H1 (cell line): ENCODE results near the gene LILRB3. TPM values are rescaled to one million over a fixed set of nuclear protein-coding genes. Genes with fewer than 3 reads are reported as not detected.

Source experiments
- CTCF ChIA-PET: fragments of 300-600 bp; sonication (Branson Sonifier 250); formaldehyde crosslinking; loops from one replicate; lab custom pipeline; 2021; ENCODE audit not compliant: partially characterized antibody; lab: Charles Lee
- POLR2A ChIA-PET: fragments of 300-600 bp; sonication (Branson Sonifier 250); formaldehyde crosslinking; loops from one replicate; lab custom pipeline; 2021; ENCODE audit warnings: inconsistent platforms; ENCODE audit not compliant: partially characterized antibody; lab: Charles Lee
- DNase-seq, 2 experiments: peaks; one replicate each; pipeline versions ENCODE4 v3.0.0 to v3.0.0-alpha.2; 2010 to 2022; ENCODE audit warnings: low spot score in 2 of 2, low read depth in 1 of 2, mixed read lengths in 1 of 2
- FAIRE-seq: peaks from 2 replicates; lab custom pipeline; 2011; peaks lifted over from hg19 to GRCh38; lab: Jason Lieb, UNC
- H2AFZ ChIP-seq: 2 replicates; pipeline ENCODE4 v1.8.1; 2012; ENCODE audit warnings: low read length, inconsistent platforms
- H2AK5ac ChIP-seq: 2 replicates; pipeline ENCODE4 v1.6.1; 2013; ENCODE audit warnings: low read depth, low read length
- H2BK120ac ChIP-seq: replicated peaks from 2 replicates; pipeline ENCODE3; 2013; ENCODE audit warnings: low read depth, low read length, inconsistent platforms
- H2BK12ac ChIP-seq: 2 replicates; pipeline ENCODE4 v1.6.1; 2013; ENCODE audit warnings: low read depth, low read length
- H2BK15ac ChIP-seq: 2 replicates; pipeline ENCODE4 v1.6.1; 2013; ENCODE audit warnings: low read length
- H2BK20ac ChIP-seq: 2 replicates; pipeline ENCODE4 v1.6.1; 2013; ENCODE audit warnings: low read length
- H2BK5ac ChIP-seq: 2 replicates; pipeline ENCODE4 v1.6.1; 2013; ENCODE audit warnings: low read depth, low read length
- H3K14ac ChIP-seq: 2 replicates; pipeline ENCODE4 v1.6.1; 2013; ENCODE audit warnings: inconsistent platforms; ENCODE audit not compliant: insufficient read length
- H3K18ac ChIP-seq: 2 replicates; pipeline ENCODE4 v1.6.1; 2013; ENCODE audit warnings: low read length; ENCODE audit errors: extremely low read depth
- H3K23ac ChIP-seq: 2 replicates; pipeline ENCODE4 v1.6.1; 2013; ENCODE audit warnings: inconsistent platforms; ENCODE audit not compliant: insufficient read length
- H3K23me2 ChIP-seq: 2 replicates; pipeline ENCODE4 v1.6.1; 2013; ENCODE audit warnings: low read depth, low read length
- H3K27ac ChIP-seq: 2 replicates; pipeline ENCODE4 v1.6.1; 2011; ENCODE audit warnings: low read depth, low read length, inconsistent platforms
- H3K27me3 ChIP-seq, 4 experiments: replicated peaks in 1 of 4; 1 replicate in 1 of 4; 2 replicates in 3 of 4; pipeline versions ENCODE4 v1.6.1 to v1.8.1; 2011 to 2013; ENCODE audit warnings: low read length in 3 of 4, mild to moderate bottlenecking in 3 of 4, inconsistent platforms in 2 of 4, mixed read lengths in 2 of 4, moderate library complexity in 1 of 4; ENCODE audit not compliant: control insufficient read depth in 3 of 4, insufficient read depth in 3 of 4; ENCODE audit errors: extremely low read depth in 1 of 4
- H3K36me3 ChIP-seq, 4 experiments: 2 replicates each; pipeline versions ENCODE4 v1.6.1 to v1.8.1; 2011 to 2013; ENCODE audit warnings: mild to moderate bottlenecking in 4 of 4, low read length in 3 of 4, moderate library complexity in 2 of 4, control low read depth in 1 of 4, inconsistent platforms in 1 of 4; ENCODE audit not compliant: insufficient read depth in 4 of 4, control insufficient read depth in 2 of 4
- H3K4ac ChIP-seq: replicated peaks from 2 replicates; pipeline ENCODE3; 2013; ENCODE audit warnings: low read length, low read depth, mixed read lengths, inconsistent platforms; ENCODE audit not compliant: insufficient read length
- H3K4me1 ChIP-seq, 4 experiments: replicated peaks in 1 of 4; 1 replicate in 1 of 4; 2 replicates in 3 of 4; pipeline versions ENCODE4 v1.6.1 to v1.8.1; 2011 to 2013; ENCODE audit warnings: low read length in 3 of 4, inconsistent platforms in 2 of 4, mixed read lengths in 1 of 4; ENCODE audit not compliant: insufficient read depth in 4 of 4, control insufficient read depth in 3 of 4
- H3K4me2 ChIP-seq, 2 experiments: 2 replicates each; pipeline versions ENCODE4 v1.6.1 to v1.8.1; 2011 to 2013; ENCODE audit warnings: low read depth in 2 of 2, low read length in 2 of 2, control low read depth in 1 of 2, inconsistent platforms in 1 of 2, mild to moderate bottlenecking in 1 of 2; ENCODE audit not compliant: insufficient read depth in 1 of 2
- H3K4me3 ChIP-seq, 4 experiments: fragments of 200-600, 300-600 bp in 1 of 4; sonication (generic), shearing (Covaris generic), sonication (Bioruptor Twin) in 1 of 4; 2 replicates each; pipeline versions ENCODE4 v1.5.1 to v1.8.1; 2011 to 2016; ENCODE audit warnings: low read length in 4 of 4, low read depth in 3 of 4, control low read depth in 2 of 4, inconsistent platforms in 2 of 4, mild to moderate bottlenecking in 2 of 4, mixed read lengths in 1 of 4, moderate library complexity in 1 of 4; ENCODE audit not compliant: insufficient read depth in 2 of 4; ENCODE audit errors: extremely low read depth in 1 of 4
- H3K56ac ChIP-seq: replicated peaks from 2 replicates; pipeline ENCODE3; 2013; ENCODE audit warnings: low read depth, mild to moderate bottlenecking, mixed read lengths, low read length, inconsistent platforms; ENCODE audit not compliant: insufficient read length
- H3K79me1 ChIP-seq: 2 replicates; pipeline ENCODE4 v1.6.1; 2013; ENCODE audit warnings: low read depth, low read length, control low read depth
- H3K79me2 ChIP-seq, 2 experiments: 2 replicates each; pipeline versions ENCODE4 v1.6.1 to v1.8.1; 2012 to 2013; ENCODE audit warnings: low read length in 2 of 2, mild to moderate bottlenecking in 2 of 2, inconsistent platforms in 1 of 2; ENCODE audit not compliant: insufficient read depth in 2 of 2, control insufficient read depth in 1 of 2
- H3K9ac ChIP-seq, 4 experiments: replicated peaks in 1 of 4; 1 replicate in 1 of 4; 2 replicates in 3 of 4; pipeline versions ENCODE4 v1.6.1 to v1.8.1; 2011 to 2013; ENCODE audit warnings: low read depth in 3 of 4, low read length in 3 of 4, control low read depth in 2 of 4, mild to moderate bottlenecking in 2 of 4, moderate library complexity in 2 of 4, inconsistent platforms in 1 of 4; ENCODE audit errors: extremely low read depth in 1 of 4
- H3K9me3 ChIP-seq, 2 experiments: 2 replicates each; pipeline versions ENCODE4 v1.6.1 to v1.8.1; 2012 to 2013; ENCODE audit warnings: mild to moderate bottlenecking in 2 of 2, moderate library complexity in 2 of 2, control low read depth in 1 of 2, inconsistent platforms in 1 of 2, low read depth in 1 of 2, low read length in 1 of 2, mixed read lengths in 1 of 2; ENCODE audit not compliant: insufficient read depth in 2 of 2
- H4K20me1 ChIP-seq, 2 experiments: replicated peaks in 1 of 2; 2 replicates each; pipeline versions ENCODE3 to v1.8.1; 2011 to 2013; ENCODE audit warnings: inconsistent platforms in 2 of 2, low read length in 2 of 2, mild to moderate bottlenecking in 1 of 2; ENCODE audit not compliant: insufficient read depth in 2 of 2, control insufficient read depth in 1 of 2
- H4K5ac ChIP-seq: 2 replicates; pipeline ENCODE4 v1.6.1; 2013; ENCODE audit warnings: low read length, low read depth, mixed read lengths, inconsistent platforms; ENCODE audit not compliant: insufficient read length
- H4K8ac ChIP-seq: 2 replicates; pipeline ENCODE4 v1.8.0; 2013; ENCODE audit warnings: mild to moderate bottlenecking, moderate library complexity, low read length, inconsistent platforms; ENCODE audit not compliant: insufficient read depth; ENCODE audit errors: extremely low read depth
- H4K91ac ChIP-seq: replicated peaks from 2 replicates; pipeline ENCODE3; 2013; ENCODE audit warnings: low read length, mixed read lengths, inconsistent platforms; ENCODE audit not compliant: insufficient read length
- ASH2L ChIP-seq: fragments of 200-600, 300-600 bp; sonication (generic); IDR thresholded peaks from one replicate; pipeline ENCODE4 v1.7.1; 2017; ENCODE audit warnings: low read length
- CHD1 ChIP-seq: IDR thresholded peaks from 2 replicates; pipeline ENCODE4 v1.6.1; 2012; ENCODE audit warnings: low read depth, low read length, improper control_type of control experiment
- GABPA ChIP-seq: IDR thresholded peaks from 2 replicates; pipeline ENCODE4 v1.6.1; 2011; ENCODE audit warnings: mild to moderate bottlenecking, low read length, moderate library complexity, borderline replicate concordance; ENCODE audit not compliant: insufficient read depth
- RBBP5 ChIP-seq: IDR thresholded peaks from 2 replicates; pipeline ENCODE4 v1.7.1; 2012; ENCODE audit warnings: low read depth, mild to moderate bottlenecking, inconsistent platforms, low read length, moderate library complexity, borderline replicate concordance
- TAF1 ChIP-seq: IDR thresholded peaks from 2 replicates; pipeline ENCODE4 v1.6.1; 2011; ENCODE audit warnings: mild to moderate bottlenecking, low read depth, low read length
- WGBS, 2 experiments: shearing (Covaris generic) in 1 of 2; methylation state at CpG; one replicate each; pipeline versions ENCODE4 v1.1.6 to v1.1.7; 2013 to 2015; ENCODE audit warnings: low lambda C conversion rate in 2 of 2, mixed read lengths in 2 of 2, inconsistent platforms in 1 of 2, low coverage in 1 of 2, missing lambda C conversion rate in 1 of 2; ENCODE audit not compliant: insufficient replicate concordance in 2 of 2, insufficient coverage in 1 of 2, insufficient read length in 1 of 2; ENCODE audit errors: extremely low coverage in 1 of 2, missing lambda C conversion rate in 1 of 2; 5-methylcytosine and 5-hydroxymethylcytosine counted together
- polyA plus RNA-seq, 7 experiments: library from polyadenylated mRNA; depleted of rRNA in 3 of 7; stranded (reverse) in 5 of 7; unstranded in 2 of 7; fragments of >200 nt in 5 of 7; fragments of 200-250 nt in 2 of 7; gene quantifications; 1 replicate in 5 of 7; 2 replicates in 1 of 7; 4 replicates in 1 of 7; pipeline versions ENCODE4 v1.2.1 to v1.2.3, GENCODE V29; 2011 to 2013; ENCODE audit warnings: missing spikeins in 2 of 7, mixed read lengths in 2 of 7
- total RNA-seq: library from RNA; stranded (reverse); fragmentation: NEBNext Ultra II Directional; extraction: Animal tissue kit (Norgen Biotek cat#: 25700); gene quantifications from 2 replicates; pipeline ENCODE4 v1.2.1, GENCODE V29; 2021
- TF ChIP-seq, protein P1 (sequence below), 3 experiments: IDR thresholded peaks; 1 replicate in 2 of 3; 2 replicates in 1 of 3; pipeline versions ENCODE4 v1.5.1 to v1.6.1; 2011; ENCODE audit warnings: low read length in 3 of 3, mild to moderate bottlenecking in 3 of 3, inconsistent platforms in 2 of 3, low read depth in 1 of 3, moderate library complexity in 1 of 3; ENCODE audit not compliant: insufficient read depth in 1 of 3; ENCODE audit errors: control extremely low read depth in 1 of 3

The LILRB3 gene
- total and polyA plus RNA-seq, 2 of the 8 experiments (the other 6 are each of a cell fraction or from before 2014, with no cell fraction given) = not detected

DNA sequence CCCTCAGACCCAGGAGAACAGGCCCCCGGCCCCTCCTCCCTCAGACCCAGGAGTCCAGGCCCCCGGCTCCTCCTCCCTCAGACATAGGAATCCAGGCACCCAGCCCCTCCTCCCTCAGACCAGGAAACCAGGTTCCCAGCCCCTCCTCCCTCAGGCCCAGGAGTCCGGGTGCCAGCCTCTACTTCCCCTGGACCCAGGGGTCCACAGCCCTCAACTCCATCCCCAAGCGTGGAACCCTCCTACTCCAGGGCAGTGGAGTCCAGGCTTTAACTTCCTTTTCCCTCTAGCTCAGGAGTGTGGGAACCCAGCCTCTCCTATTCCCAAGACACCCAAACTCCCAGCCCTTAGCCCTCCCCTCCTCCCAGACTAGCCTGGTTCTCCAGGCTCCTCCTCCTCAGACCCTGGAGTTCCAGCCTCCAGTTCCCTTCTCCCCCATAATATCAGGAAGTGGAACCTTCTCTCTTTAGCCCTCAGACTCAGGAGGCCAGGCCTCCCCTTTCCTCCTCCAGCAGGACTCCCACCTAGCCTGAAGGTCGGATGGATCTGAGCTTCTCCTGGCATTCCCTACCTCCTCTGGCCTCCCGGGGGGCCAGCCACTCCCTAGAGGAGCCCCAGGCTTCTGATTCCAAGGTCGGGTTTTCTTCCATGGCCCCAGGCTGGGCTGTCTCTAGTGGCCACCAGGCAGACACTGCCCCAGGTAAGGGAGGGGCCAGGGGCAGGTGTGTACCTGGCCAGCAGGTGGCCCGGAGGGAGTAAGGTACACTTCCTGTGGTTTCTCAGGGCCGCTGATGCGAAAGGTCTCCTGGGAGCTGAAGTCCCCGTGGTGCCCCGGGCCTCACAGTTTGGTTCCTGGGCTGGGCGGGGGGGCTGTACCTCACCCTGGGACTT lies 50.1 kb downstream of the LILRB3 start, which contains the start of gene TMC4:
Gene TMC4, minus strand, starts transcription at position 690 of the 888 bp plus-strand sequence. Its CDS starts 43 bp downstream, at position 647.
- Histone ChIP-seq H3K18ac (peak within 1 kb of the TSS; percentile 71), H2AK5ac (no peak within 1 kb of the TSS), H3K27me3 (no peaks in the 10 kb centered on the region), H3K4me3 (peak within 1 kb of the TSS; percentile 33 to 62 (median 42); a peak in 7 of 8 replicates), H2BK12ac (peak within 1 kb of the TSS; percentile 0; the same call in 1 of the 2 replicates), H4K8ac (no peak within 1 kb of the TSS; the same call in 1 of the 2 replicates), H2BK5ac (peak within 1 kb of the TSS; percentile 84; the same call in 1 of the 2 replicates), H3K14ac (no peak within 1 kb of the TSS), H2AFZ (no peak within 1 kb of the TSS), H3K4ac (peak within 1 kb of the TSS; percentile 19), H2BK120ac (no peak within 1 kb of the TSS), H2BK15ac (no peak within 1 kb of the TSS), H3K23me2 (no peaks in the 10 kb centered on the region; the same call in 1 of the 2 replicates), H3K79me2 (no peaks in the 10 kb centered on the region), H4K20me1 (peaks cover 2 to 4% of the 10 kb centered on the region in 2 experiments), H3K79me1 (no peaks in the 10 kb centered on the region), H3K56ac (no peak within 1 kb of the TSS), H3K23ac (no peak within 1 kb of the TSS), H3K4me1 (peaks cover 0 to 10% (median 4%) of the 10 kb centered on the region in 4 experiments; a peak in 6 of 7 replicates), H4K5ac (peak within 1 kb of the TSS; percentile 7), H3K9me3 (no peaks in the 10 kb centered on the region), H4K91ac (peak within 1 kb of the TSS; percentile 17), H2BK20ac (no peak within 1 kb of the TSS), H3K27ac (peak within 1 kb of the TSS; percentile 21; the same call in 1 of the 2 replicates), H3K9ac (peak within 1 kb of the TSS in 2 of 4 experiments; percentile 13 to 16; a peak in 1 of 7 replicates), H3K4me2 (peak within 1 kb of the TSS; percentile 45 to 72), H3K36me3 (peaks cover 0 to 3% (median 0%) of the 10 kb centered on the region in 4 experiments; a peak in 2 of 8 replicates)
- WGBS, 2 experiments = 32% methylated on average over 10 of the region's 13 CpGs; no CpG with 5 or more reads in 1 of the 2 experiments
- DNase-seq = peak in 1 of 2 experiments; percentile 82
- ChIA-PET CTCF (interaction anchor here (0.6 to 2.6 kb wide), 10 partner anchors 9 to 219 kb away, joined by 3 to 8 read pairs (median 4); partner anchors contain the start of genes LENG1 and RPS9), POLR2A (interaction anchor here (0.7 to 6.7 kb wide), 17 partner anchors 8 to 244 kb away, joined by 3 to 55 read pairs (median 7); partner anchors contain the start of genes CNOT3, LENG1, MBOAT7 and PRPF31)
- FAIRE-seq = peak; percentile 24
- TF ChIP-seq, protein P1, sequence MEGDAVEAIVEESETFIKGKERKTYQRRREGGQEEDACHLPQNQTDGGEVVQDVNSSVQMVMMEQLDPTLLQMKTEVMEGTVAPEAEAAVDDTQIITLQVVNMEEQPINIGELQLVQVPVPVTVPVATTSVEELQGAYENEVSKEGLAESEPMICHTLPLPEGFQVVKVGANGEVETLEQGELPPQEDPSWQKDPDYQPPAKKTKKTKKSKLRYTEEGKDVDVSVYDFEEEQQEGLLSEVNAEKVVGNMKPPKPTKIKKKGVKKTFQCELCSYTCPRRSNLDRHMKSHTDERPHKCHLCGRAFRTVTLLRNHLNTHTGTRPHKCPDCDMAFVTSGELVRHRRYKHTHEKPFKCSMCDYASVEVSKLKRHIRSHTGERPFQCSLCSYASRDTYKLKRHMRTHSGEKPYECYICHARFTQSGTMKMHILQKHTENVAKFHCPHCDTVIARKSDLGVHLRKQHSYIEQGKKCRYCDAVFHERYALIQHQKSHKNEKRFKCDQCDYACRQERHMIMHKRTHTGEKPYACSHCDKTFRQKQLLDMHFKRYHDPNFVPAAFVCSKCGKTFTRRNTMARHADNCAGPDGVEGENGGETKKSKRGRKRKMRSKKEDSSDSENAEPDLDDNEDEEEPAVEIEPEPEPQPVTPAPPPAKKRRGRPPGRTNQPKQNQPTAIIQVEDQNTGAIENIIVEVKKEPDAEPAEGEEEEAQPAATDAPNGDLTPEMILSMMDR (IDR thresholded peaks at IDR 0.05; ENCODE audit: control extremely low read depth in 1 of 3, insufficient read depth in 1 of 3, low read depth in 1 of 3, low read length in 3 of 3) = peak; percentile 61 to 78 (median 65)
- no peak for TF ChIP-seq ASH2L
- no peak for TF ChIP-seq TAF1
- TF ChIP-seq RBBP5 = no peak
- TF ChIP-seq CHD1 = no peak
- peak; percentile 6; the same call in 1 of the 2 replicates for TF ChIP-seq GABPA
